ENCODE results near the gene ANKRD28. TPM values are rescaled to one million over a fixed set of nuclear protein-coding genes. Genes with fewer than 3 reads are reported as not detected.
A peak's percentile ranks its signal among the peaks of the same experiment; 100 is the strongest.

The ANKRD28 gene
- total RNA-seq, 2 experiments from 2014 or later = 56.3 to 73.6 TPM

GRCh38 chr3:15657016-15657415, 140.8 kb downstream of the ANKRD28 start:
- DNase-seq (no peak), ATAC-seq (no peak)
- no peak overlapping the region for H3K27ac Mint-ChIP-seq
- H3K4me1 Mint-ChIP-seq = peaks cover 10% of the 10 kb centered on the region
- CTCF ChIA-PET = no interaction called here
- peaks cover 16% of the 10 kb centered on the region for H3K27me3 Mint-ChIP-seq
- no peak overlapping the region for H3K4me3 Mint-ChIP-seq
- peaks cover 18% of the 10 kb centered on the region for H3K9me3 Mint-ChIP-seq (ENCODE audit: low read depth)
- peaks cover 23% of the 10 kb centered on the region for H3K36me3 Mint-ChIP-seq

- peaks cover 10% of the 10 kb centered on the region for H3K4me1 Mint-ChIP-seq
These were observed 141.4 kb downstream of the ANKRD28 start for GRCh38 chr3:15656342-15656741.

DNA sequence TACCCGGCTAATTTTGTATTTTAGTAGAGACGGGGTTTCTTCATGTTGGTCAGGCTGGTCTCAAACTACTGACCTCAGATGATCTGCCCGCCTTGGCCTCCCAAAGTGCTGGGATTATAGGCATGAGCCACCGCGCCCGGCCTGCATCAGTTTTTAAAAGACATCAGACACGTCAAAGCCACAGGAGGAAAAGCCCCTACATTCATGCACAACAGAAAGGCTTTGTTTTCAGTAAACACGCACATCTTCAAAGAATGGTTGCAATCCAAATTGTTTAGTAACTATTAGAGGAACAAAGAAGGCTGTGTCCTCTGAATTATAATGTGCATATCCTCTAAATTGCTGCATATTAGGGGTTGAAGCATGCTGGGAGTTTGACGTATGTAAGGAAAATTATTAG, 142.9 kb downstream of the ANKRD28 start:
- Mint-ChIP-seq H3K27me3 (peaks cover 20% of the 10 kb centered on the region), H3K4me3 (no peak overlapping the region), H3K27ac (no peak overlapping the region), H3K36me3 (peaks cover 22% of the 10 kb centered on the region), H3K9me3 (ENCODE audit: low read depth) (peaks cover 16% of the 10 kb centered on the region), H3K4me1 (peaks cover 10% of the 10 kb centered on the region)
- CTCF ChIA-PET = no interaction called here
- DNase-seq (no peak), ATAC-seq (no peak)

More at GRCh38 chr3:15656342-15656741, 141.4 kb downstream of the ANKRD28 start:
- H3K36me3 Mint-ChIP-seq = peaks cover 20% of the 10 kb centered on the region
- peaks cover 16% of the 10 kb centered on the region for H3K9me3 Mint-ChIP-seq (ENCODE audit: low read depth)
- no peak for ATAC-seq
- H3K27ac Mint-ChIP-seq = no peak overlapping the region
- no peak for DNase-seq
- no peak overlapping the region for H3K4me3 Mint-ChIP-seq
- CTCF ChIA-PET = no interaction called here
- H3K27me3 Mint-ChIP-seq = peaks cover 15% of the 10 kb centered on the region

DNA sequence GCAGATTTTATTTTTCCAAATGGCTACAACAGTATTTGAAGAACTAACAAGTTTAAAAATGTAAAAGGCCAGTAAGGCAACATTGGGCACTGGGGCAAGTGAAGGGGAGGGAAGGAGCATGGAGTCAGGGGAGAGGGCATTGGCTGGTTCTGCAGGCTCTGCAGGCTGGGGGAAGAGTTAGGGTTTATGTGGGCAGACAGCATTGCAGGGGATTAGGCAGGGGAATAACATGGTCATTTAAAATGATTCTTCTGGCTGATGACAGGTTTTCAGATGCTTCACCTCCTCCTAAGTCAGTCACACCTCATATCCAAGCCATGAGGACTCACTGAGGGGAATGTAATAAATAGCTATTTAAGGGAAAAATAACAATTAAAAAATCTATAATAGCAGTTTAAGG, 143.7 kb downstream of the ANKRD28 start:
- CTCF ChIA-PET = no interaction called here
- Mint-ChIP-seq H3K9me3 (ENCODE audit: low read depth) (peaks cover 16% of the 10 kb centered on the region), H3K4me3 (no peak overlapping the region)

DNA sequence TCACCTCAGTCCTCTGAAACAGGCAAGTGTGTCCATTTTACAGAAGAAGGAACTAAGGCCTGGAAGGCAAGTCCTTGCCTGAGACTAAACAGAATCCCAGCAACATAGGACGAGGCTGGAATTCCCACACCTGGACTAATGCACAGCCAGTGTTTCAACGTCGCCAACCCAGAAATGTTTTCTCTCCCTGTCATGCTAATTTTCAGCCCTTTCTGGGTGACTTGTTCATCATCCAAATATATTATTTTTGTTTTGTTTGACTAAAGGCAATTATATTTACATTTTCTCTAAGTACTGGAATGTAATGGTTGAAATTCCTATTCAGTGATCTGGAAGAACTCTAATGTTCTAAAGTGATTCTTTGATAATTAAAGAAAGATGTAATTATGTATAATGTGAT, 144.5 kb downstream of the ANKRD28 start:
- Mint-ChIP-seq H3K36me3 (peaks cover 27% of the 10 kb centered on the region), H3K27me3 (peaks cover 21% of the 10 kb centered on the region), H3K4me3 (no peak overlapping the region), H3K4me1 (peaks cover 12% of the 10 kb centered on the region), H3K27ac (no peak overlapping the region), H3K9me3 (ENCODE audit: low read depth) (peaks cover 11% of the 10 kb centered on the region)
- ATAC-seq (no peak), DNase-seq (no peak)
- CTCF ChIA-PET = no interaction called here

More for the DNA sequence above, 143.7 kb downstream of the ANKRD28 start:
- Mint-ChIP-seq H3K27me3 (peaks cover 21% of the 10 kb centered on the region), H3K36me3 (peaks cover 27% of the 10 kb centered on the region), H3K4me1 (peaks cover 7% of the 10 kb centered on the region), H3K27ac (no peak overlapping the region)
- no peak for DNase-seq
- no peak for ATAC-seq

GRCh38 chr3:15651396-15651795, 146.4 kb downstream of the ANKRD28 start:
- DNase-seq (no peak), ATAC-seq (no peak)
- Mint-ChIP-seq H3K27ac (no peak overlapping the region), H3K4me3 (no peak overlapping the region), H3K36me3 (peaks cover 25% of the 10 kb centered on the region), H3K4me1 (peaks cover 28% of the 10 kb centered on the region), H3K9me3 (ENCODE audit: low read depth) (peaks cover 8% of the 10 kb centered on the region), H3K27me3 (peaks cover 21% of the 10 kb centered on the region)
- CTCF ChIA-PET = no interaction called here

DNA sequence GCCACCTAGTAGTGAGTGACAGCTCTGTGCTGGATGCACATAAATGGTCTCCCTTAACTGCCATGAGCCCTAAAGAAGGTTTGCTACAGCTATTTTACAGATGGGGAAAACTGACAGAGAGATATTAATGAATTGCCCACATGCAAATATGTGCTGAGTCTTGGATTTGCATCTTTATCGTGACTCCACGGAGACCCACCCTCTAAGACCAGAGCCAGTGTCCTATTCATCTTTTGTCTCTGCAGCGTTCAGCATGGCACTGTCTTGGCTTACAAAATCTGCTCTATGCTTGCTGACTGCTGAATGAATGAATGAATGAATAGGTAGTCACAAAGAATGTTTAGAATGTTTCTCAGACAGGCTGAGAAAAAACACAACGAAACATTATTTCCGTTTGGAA, 147.9 kb downstream of the ANKRD28 start:
- H3K27me3 Mint-ChIP-seq = peaks cover 21% of the 10 kb centered on the region
- H3K27ac Mint-ChIP-seq = no peak overlapping the region
- peaks cover 21% of the 10 kb centered on the region for H3K36me3 Mint-ChIP-seq
- DNase-seq (no peak), ATAC-seq (no peak)
- peaks cover 1% of the 10 kb centered on the region for H3K9me3 Mint-ChIP-seq (ENCODE audit: low read depth)
- CTCF ChIA-PET = interaction anchor here (1.6 kb wide), 1 partner anchor 444 kb away, joined by 3 read pairs; the partner anchor contains the start of gene CAPN7
- H3K4me3 Mint-ChIP-seq = no peak overlapping the region
- H3K4me1 Mint-ChIP-seq = peaks cover 42% of the 10 kb centered on the region

DNA sequence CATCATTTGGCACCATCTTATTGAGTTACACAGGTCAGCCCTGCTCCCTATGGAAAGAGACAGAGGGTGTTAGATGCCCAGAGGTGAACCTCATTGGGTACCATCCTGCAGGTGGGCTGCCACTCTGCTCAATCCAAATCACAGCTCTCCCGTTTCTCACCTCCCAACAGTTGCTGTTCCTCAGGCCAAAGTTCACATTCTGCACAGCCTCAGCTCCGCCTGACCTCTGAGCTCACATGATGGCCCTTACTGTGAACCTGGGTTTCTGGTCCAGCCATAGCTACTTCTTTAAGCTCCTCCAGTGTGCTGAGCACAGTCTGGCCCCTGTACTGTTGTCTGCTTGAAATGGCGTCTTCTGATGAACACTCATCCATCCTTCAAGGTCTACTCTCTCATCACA, 148.4 kb downstream of the ANKRD28 start:
- DNase-seq (no peak), ATAC-seq (no peak)
- H3K36me3 Mint-ChIP-seq = peaks cover 20% of the 10 kb centered on the region
- H3K27me3 Mint-ChIP-seq = peaks cover 21% of the 10 kb centered on the region
- no peaks in the 10 kb centered on the region for H3K9me3 Mint-ChIP-seq (ENCODE audit: low read depth)
- CTCF ChIA-PET = interaction anchor here (1.6 to 1.9 kb wide), 2 partner anchors 151 to 443 kb away, joined by 3 to 5 read pairs; partner anchors contain the start of gene CAPN7
- no peak overlapping the region for H3K4me3 Mint-ChIP-seq
- peaks cover 42% of the 10 kb centered on the region for H3K4me1 Mint-ChIP-seq
- H3K27ac Mint-ChIP-seq = no peak overlapping the region

- DNase-seq = peak; percentile 90
- Mint-ChIP-seq H3K27ac (peak overlapping the region; percentile 74), H3K27me3 (peaks cover 19% of the 10 kb centered on the region), H3K9me3 (ENCODE audit: low read depth) (no peaks in the 10 kb centered on the region), H3K4me1 (peaks cover 42% of the 10 kb centered on the region), H3K36me3 (peaks cover 20% of the 10 kb centered on the region), H3K4me3 (peak overlapping the region; percentile 35)
- ATAC-seq = peak; percentile 88
- CTCF ChIA-PET = interaction anchor here (0.6 to 2.7 kb wide), 4 partner anchors 12 to 153 kb away, joined by 3 to 13 read pairs (median 4); no protein-coding TSS in a partner anchor
These were observed 150.1 kb downstream of the ANKRD28 start for GRCh38 chr3:15647611-15648167.

DNA sequence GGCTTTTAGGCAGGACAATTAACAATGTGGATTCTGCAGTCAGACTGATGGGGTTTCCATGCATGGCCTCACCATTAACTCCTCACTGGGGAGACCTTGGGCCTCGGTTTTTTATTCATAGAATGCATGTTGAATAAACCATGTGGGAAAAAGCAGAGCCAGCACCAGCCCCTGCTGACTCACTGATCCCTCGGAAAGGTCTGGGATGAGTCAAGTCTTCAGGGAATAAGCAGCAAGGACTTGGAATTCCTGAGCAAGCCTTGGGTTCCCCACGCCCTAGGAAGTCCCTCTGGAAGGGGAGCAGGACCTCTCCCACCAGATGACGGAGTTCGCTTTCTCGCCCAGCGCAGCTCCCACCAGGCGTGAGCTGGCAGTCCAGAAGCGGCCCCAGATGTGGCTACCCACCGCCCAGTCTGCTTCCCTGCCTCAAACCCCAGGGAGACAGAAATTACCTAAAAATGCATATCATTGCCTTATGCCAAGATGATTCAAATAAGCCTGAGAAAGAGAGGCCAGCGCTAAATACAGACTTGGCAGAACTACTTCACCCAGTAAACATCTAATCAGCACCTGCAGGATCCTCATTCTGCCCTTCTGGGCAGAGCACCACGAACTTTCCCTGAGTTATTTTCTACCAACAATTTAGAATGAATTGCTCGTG, 150.8 kb downstream of the ANKRD28 start:
- ATAC-seq = peak; percentile 43
- no peak for DNase-seq
- Mint-ChIP-seq H3K4me1 (peaks cover 42% of the 10 kb centered on the region), H3K27ac (peak overlapping the region; percentile 74), H3K36me3 (peaks cover 20% of the 10 kb centered on the region), H3K4me3 (peak overlapping the region; percentile 35), H3K27me3 (peaks cover 17% of the 10 kb centered on the region), H3K9me3 (ENCODE audit: low read depth) (no peaks in the 10 kb centered on the region)
- CTCF ChIA-PET = interaction anchor here (0.8 to 2.7 kb wide), 3 partner anchors 10 to 23 kb away, joined by 3 to 13 read pairs (median 8); no protein-coding TSS in a partner anchor

DNA sequence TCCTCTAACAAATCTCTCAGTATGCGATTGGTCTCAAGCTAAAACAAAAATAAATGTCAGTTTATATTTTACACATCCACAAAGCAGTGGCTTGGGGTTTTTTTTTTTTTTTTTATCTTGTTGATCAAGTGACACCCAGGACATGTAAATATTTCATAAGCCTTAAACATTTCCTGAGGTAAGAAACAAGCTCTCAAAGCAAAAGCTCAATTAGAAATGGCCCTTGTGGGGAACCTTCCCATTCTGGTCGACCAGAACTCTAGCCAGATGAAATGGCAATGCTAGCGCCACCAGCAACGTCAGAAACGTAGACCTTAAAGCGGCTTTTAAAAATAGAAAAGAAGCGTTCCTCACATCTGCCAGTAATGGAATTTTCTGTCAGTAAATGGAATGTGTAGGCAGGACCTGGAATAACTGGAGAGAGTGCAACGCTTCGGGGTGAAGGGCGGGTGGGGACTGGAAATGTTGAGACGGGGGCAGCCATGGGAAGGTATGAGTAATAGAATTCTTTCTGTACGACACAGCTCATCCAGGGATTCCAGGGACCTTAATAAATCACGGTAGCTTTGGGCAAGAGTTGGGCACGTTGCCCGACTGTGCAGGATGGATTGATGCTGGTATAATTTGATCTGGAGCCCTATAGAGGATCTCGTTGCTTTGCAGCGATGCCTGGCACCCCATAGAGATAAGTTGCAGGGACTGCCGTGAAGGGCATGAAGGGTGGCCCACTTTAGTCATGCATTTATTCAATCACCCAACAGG, 151.9 kb downstream of the ANKRD28 start:
- DNase-seq = no peak
- Mint-ChIP-seq H3K36me3 (peaks cover 20% of the 10 kb centered on the region), H3K27me3 (peaks cover 8% of the 10 kb centered on the region), H3K4me3 (no peak overlapping the region), H3K9me3 (ENCODE audit: low read depth) (no peaks in the 10 kb centered on the region), H3K27ac (no peak overlapping the region), H3K4me1 (peaks cover 42% of the 10 kb centered on the region)
- ATAC-seq = no peak
- CTCF ChIA-PET = interaction anchor here (1.7 to 2.7 kb wide), 2 partner anchors 9 to 16 kb away, joined by 8 to 13 read pairs; no protein-coding TSS in a partner anchor

DNA sequence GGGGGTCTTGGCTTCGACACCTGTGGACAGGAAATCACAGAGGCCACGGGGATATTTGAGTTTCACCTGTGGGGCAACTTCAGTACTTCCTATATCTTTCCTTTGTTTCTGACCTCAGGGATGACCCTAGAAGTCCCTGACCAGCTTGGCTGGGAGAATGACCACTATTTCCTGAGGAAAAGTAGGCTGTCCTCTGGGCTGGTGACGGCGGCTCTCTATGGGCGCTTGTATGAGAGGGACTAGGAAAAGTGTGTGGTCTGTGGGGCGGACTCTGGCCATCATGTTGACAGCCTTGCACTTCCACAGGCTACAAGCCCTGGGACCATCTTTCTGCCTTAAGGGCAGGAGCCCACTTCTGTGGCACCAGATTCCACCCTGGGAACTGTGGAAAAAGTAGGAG, 152.5 kb downstream of the ANKRD28 start:
- DNase-seq (no peak), ATAC-seq (no peak)
- no peak overlapping the region for H3K27ac Mint-ChIP-seq
- CTCF ChIA-PET = no interaction called here
- no peak overlapping the region for H3K4me3 Mint-ChIP-seq
- peaks cover 42% of the 10 kb centered on the region for H3K4me1 Mint-ChIP-seq
- peaks cover 18% of the 10 kb centered on the region for H3K36me3 Mint-ChIP-seq
- no peaks in the 10 kb centered on the region for H3K9me3 Mint-ChIP-seq (ENCODE audit: low read depth)
- H3K27me3 Mint-ChIP-seq = peaks cover 5% of the 10 kb centered on the region

- CTCF ChIA-PET = no interaction called here
- ATAC-seq (no peak), DNase-seq (no peak)
- peaks cover 40% of the 10 kb centered on the region for H3K4me1 Mint-ChIP-seq
- H3K9me3 Mint-ChIP-seq (ENCODE audit: low read depth) = no peaks in the 10 kb centered on the region
- H3K4me3 Mint-ChIP-seq = no peak overlapping the region
- no peaks in the 10 kb centered on the region for H3K27me3 Mint-ChIP-seq
- no peak overlapping the region for H3K27ac Mint-ChIP-seq
- peaks cover 3% of the 10 kb centered on the region for H3K36me3 Mint-ChIP-seq
These were observed 158.9 kb downstream of the ANKRD28 start for GRCh38 chr3:15638891-15639262.

Data from activated CD8-positive, alpha-beta memory T cell treated with anti-CD3 and anti-CD28 coated beads, Interleukin-2, amount 10 ng/mL, durations not matched to agents 7 days and 5 days (primary cell).